H54 (cell line): ENCODE data around the gene ANP32B.
A peak's percentile ranks its signal among the peaks of the same experiment; 100 is the strongest.
"Not testable (repeated sequence)": the region's sequence is repeated elsewhere in the genome, so short reads cannot be mapped to it uniquely, and the experiment has no call there.

Experiments
- DNase-seq: peaks from one replicate; pipeline ENCODE4 v3.0.0; 2011; ENCODE audit warnings: low spot score, mixed read lengths; ENCODE audit not compliant: insufficient read length
- FAIRE-seq: peaks from 3 replicates; lab custom pipeline; 2011; peaks lifted over from hg19 to GRCh38; lab: Jason Lieb, UNC
- POLR2A ChIP-seq: IDR thresholded peaks from 2 replicates; pipeline ENCODE4 v1.6.1; 2011; ENCODE audit warnings: low read depth, mild to moderate bottlenecking, low read length

ANP32B gene

GRCh38 chr9:97993000-97993399 lies 9.9 kb downstream of the ANP32B start:
- no peak for TF ChIP-seq POLR2A
- peak; percentile 55 for FAIRE-seq
- DNase-seq: no peak

DNA sequence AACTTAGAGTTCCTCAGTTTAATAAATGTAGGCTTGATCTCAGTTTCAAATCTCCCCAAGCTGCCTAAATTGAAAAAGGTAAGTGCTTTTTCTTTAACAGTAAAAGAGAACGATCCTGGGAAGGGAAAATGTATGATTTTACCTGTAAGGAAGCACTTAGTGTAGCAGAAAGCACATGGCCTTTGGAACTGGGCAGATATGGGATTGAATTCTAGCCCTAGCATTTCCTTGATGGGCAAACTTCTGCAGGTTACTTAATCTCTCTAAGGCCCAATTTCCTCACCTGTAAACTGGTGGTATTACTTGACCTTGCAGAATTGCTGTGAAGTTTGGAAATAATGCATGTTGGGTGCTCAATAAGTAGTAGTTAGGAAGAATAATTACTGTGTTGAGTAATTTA lies 11.6 kb downstream of the ANP32B start:
- TF ChIP-seq POLR2A: no peak
- DNase-seq: no peak
- FAIRE-seq: peak; percentile 33

GRCh38 chr9:97996676-97997075 lies 13.5 kb downstream of the ANP32B start:
- not testable (repeated sequence) for FAIRE-seq, DNase-seq

DNA sequence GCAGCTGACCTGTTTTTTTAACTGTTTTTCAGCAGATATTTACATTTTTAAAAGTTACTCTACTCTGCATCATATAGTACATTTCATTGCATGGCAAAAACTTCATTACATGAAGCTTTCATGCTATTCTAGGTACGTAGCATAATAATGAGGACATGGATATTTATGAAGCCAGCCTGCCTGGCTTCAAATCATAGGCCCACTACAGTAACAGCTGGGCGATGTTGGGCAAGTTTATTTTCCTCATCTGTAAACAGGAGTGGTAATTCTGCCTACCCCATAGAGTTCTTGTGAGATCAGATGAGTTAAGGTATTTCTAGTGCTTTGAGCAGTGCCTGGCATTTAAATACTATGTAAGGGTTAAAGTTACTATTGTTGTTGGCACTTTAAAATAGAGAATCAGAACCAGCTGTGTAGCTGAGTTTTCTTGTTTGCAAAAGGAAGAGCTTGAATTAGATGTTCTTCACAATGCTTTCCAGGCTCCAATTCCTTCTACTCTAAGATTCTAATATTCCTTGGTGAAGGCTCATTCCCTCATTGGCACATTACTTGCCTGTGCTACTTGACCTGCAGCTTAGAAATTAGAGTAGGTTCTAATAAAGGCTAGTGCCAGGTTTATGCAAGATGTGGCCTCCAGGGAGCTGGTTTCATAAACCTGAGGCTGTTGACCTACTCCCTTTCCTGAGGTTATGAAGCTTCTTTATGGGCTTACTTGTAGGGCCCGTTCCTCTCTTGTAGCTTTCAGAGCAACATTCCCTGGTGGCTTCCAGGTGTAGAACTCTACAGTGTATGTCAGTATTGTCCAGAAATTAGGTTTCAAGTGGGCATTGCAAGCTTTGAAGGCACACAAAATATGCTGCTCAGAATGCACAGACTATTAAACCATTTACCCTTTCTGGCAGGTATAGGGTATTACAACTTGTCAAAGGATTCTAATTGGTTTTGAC lies 14.5 kb downstream of the ANP32B start:
- no peak for FAIRE-seq
- TF ChIP-seq POLR2A: no peak

GRCh38 chr9:98002808-98003207 lies 19.7 kb downstream of the ANP32B start:
- DNase-seq (no peak), FAIRE-seq (peak; percentile 15)
- TF ChIP-seq POLR2A: no peak

More for the DNA sequence above, 14.5 kb downstream of the ANP32B start:
- DNase-seq: no peak

- DNase-seq: no peak
- no peak for TF ChIP-seq POLR2A
- FAIRE-seq: no peak
Measured at GRCh38 chr9:98006127-98006796, 23.1 kb downstream of the ANP32B start.

DNA sequence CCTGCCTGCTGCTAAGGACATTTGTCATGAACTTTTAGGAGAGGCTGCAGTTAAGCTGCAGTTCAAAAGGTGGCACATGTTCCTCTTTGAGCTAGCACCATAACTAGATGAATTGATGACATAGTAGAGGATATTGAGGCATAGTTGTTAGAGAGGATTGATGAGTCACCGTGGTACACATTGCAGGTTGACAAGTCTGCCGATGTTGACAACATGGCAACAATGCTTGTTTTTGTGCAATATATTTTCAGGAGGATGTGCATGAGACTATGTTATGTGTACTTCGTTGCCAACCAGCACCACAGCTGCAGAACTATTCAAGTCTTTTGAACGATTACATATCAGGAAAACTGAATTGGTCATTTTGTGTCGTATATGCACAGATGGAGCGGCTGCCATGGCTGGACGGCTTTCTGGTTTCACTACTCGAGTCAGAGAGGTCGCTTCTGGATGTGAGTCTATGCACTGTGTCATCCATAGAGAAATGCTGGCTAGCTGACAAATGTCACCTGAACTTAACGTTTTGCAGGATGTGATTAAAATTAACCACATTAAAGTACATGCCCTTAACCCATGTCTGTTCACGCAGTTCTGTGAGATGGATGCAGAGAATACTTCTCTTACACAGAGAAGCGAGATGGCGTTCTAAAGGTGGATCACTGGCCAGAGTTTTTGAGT lies 24.2 kb downstream of the ANP32B start:
- DNase-seq: no peak
- no peak for TF ChIP-seq POLR2A
- peak; percentile 58 for FAIRE-seq

- no peak for TF ChIP-seq POLR2A
- DNase-seq (no peak), FAIRE-seq (no peak)
Measured at GRCh38 chr9:98008764-98009163, 25.6 kb downstream of the ANP32B start.

DNA sequence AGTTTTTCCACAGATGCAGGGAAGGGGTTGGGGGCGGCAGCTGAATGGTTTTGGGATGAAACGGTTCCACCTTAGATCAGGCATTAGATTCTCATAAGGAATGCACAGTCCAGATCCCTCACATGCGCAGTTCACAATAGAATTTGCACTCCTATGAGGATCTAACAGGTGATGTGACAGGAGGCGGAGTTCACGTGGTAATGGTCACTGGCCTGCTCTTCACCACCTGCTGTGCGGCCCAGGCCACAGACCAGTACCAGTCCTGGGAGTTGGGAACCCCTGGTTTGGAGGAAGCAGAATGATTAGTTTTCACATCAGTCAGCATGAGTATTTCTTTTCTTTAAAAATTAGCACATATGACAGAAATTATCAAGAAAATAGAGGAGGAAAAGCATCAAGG lies 26.3 kb downstream of the ANP32B start:
- no peak for TF ChIP-seq POLR2A
- DNase-seq (no peak), FAIRE-seq (no peak)

DNA sequence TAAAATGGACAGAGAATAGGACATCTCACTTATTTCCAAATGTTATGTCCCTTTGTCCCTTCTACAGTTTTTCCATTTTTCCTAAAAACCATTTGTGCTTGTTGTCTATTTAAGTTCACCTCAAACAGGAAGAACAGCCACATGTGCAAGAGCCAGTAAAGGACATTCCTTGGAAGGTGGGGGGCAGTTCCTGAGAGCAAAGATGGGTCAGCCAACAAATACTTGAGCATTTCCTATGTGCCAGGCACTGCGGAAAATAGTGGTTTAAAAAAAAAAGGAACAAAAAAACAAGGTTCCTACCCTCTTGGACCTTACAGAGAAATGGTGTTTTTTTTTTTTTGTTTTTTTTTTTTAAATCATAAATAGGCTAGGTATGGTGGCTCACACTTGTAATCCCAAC lies 26.8 kb downstream of the ANP32B start:
- FAIRE-seq (no peak), DNase-seq (no peak)
- TF ChIP-seq POLR2A: no peak

GRCh38 chr9:98010445-98010844 lies 27.3 kb downstream of the ANP32B start:
- TF ChIP-seq POLR2A: no peak
- FAIRE-seq (peak; percentile 91), DNase-seq (peak; percentile 67)

GRCh38 chr9:98011122-98011521 lies 28.0 kb downstream of the ANP32B start:
- TF ChIP-seq POLR2A: no peak
- FAIRE-seq: no peak
- DNase-seq: no peak

DNA sequence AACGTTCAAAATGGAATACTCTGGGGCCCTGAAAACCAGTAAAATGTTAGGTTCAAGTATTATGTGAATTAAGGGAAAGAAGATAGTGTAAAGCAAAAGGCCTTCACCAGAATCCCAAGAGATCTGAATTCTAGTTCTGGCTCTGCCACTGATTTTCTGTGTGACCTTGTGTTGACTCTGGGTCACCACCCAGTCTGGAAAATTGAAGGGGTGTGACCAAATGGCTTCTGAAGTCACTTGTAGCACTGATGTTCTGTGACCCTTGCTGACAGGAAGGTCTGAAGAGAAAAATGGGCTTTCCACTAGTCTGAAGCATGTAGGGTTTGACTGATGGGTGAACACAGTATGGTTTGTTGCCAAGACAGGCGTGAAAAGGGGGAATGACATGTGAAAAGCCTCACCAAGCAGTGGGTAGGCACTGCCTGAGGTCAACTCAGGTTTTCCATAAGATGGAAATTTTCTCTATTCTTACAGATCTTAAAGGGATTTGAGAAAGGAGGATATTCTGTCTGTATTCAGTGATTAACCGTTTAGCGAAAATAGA lies 33.1 kb downstream of the ANP32B start:
- TF ChIP-seq POLR2A: no peak
- FAIRE-seq (no peak), DNase-seq (no peak)

DNA sequence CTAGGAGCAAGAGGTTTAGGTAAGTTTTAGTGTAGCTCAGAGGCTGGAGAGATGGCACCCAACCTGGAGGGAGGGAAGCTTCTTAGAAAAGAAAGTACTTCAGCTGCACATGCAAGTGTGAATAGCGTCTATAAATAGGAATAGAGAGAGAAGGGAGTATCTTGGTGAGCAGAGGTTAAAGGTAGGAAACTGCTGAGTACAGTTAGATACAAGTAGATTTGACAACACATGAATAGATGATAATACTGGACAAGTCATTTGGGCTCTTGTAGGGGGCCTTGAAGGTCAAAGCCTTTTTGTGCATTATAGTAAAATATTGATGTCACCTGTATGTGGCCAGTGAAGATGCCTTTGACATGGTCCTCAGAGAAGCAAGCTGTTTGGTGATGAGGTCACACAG lies 34.2 kb downstream of the ANP32B start:
- no peak for TF ChIP-seq POLR2A
- no peak for FAIRE-seq

More for the DNA sequence above, 34.2 kb downstream of the ANP32B start:
- no peak for DNase-seq
